Calu3 (cell line): ENCODE data around the gene MOB3C. TPM values are rescaled to one million over a fixed set of nuclear protein-coding genes. Genes with fewer than 3 reads are reported as not detected.
A peak's percentile ranks its signal among the peaks of the same experiment; 100 is the strongest.

Experiments used
- BruUV-seq: library from RNA; stranded (reverse); fragments of 400-500 nt; replicated peaks from 2 replicates; lab custom pipeline; 2021; lab: Mats Ljungman, UMichigan
- CTCF ChIA-PET: fragments of 300-600 bp; sonication (Branson Sonifier 250); formaldehyde crosslinking; loops from one replicate; lab custom pipeline; 2022; ENCODE audit warnings: antibody characterized with exemption; lab: Charles Lee
- DNase-seq: peaks from one replicate; pipeline ENCODE4 v3.0.0; 2022
- H3K27ac Mint-ChIP-seq: one replicate; pipeline ENCODE4 v1.8.0; 2022; ENCODE audit warnings: mixed read lengths; ENCODE audit not compliant: unreplicated experiment
- H3K27me3 Mint-ChIP-seq: one replicate; pipeline ENCODE4 v1.8.0; 2022; ENCODE audit warnings: mixed read lengths; ENCODE audit not compliant: unreplicated experiment
- H3K36me3 Mint-ChIP-seq: one replicate; pipeline ENCODE4 v1.8.0; 2022; ENCODE audit warnings: mild to moderate bottlenecking, moderate library complexity, mixed read lengths; ENCODE audit not compliant: insufficient read depth, unreplicated experiment
- H3K4me1 Mint-ChIP-seq: one replicate; pipeline ENCODE4 v1.8.0; 2022; ENCODE audit warnings: mild to moderate bottlenecking, low read depth, mixed read lengths; ENCODE audit not compliant: unreplicated experiment
- H3K4me3 Mint-ChIP-seq: one replicate; pipeline ENCODE4 v1.8.0; 2022; ENCODE audit warnings: mild to moderate bottlenecking, low read depth, moderate library complexity, mixed read lengths; ENCODE audit not compliant: unreplicated experiment
- H3K9me3 Mint-ChIP-seq: one replicate; pipeline ENCODE4 v1.8.0; 2022; ENCODE audit warnings: low read depth, mixed read lengths; ENCODE audit not compliant: unreplicated experiment
- intact Hi-C: fragments of 100-400 bp; cut with micrococcal nuclease; formaldehyde crosslinking; loops from one replicate; pipeline ENCODE4 v1.10.0; 2022; ENCODE audit not compliant: unreplicated experiment
- total RNA-seq: library from RNA; stranded (reverse); gene quantifications from 2 replicates; pipeline ENCODE4 v1.2.3, GENCODE V29; 2022
- TF ChIP-seq, protein P1 (sequence below): fragments of 200-600 bp; IDR thresholded peaks from one replicate; pipeline ENCODE4 v1.8.0; 2022; ENCODE audit warnings: antibody characterized with exemption; ENCODE audit not compliant: unreplicated experiment

MOB3C gene
- total RNA-seq, 1 experiment from 2014 or later = 8.3 TPM

DNA sequence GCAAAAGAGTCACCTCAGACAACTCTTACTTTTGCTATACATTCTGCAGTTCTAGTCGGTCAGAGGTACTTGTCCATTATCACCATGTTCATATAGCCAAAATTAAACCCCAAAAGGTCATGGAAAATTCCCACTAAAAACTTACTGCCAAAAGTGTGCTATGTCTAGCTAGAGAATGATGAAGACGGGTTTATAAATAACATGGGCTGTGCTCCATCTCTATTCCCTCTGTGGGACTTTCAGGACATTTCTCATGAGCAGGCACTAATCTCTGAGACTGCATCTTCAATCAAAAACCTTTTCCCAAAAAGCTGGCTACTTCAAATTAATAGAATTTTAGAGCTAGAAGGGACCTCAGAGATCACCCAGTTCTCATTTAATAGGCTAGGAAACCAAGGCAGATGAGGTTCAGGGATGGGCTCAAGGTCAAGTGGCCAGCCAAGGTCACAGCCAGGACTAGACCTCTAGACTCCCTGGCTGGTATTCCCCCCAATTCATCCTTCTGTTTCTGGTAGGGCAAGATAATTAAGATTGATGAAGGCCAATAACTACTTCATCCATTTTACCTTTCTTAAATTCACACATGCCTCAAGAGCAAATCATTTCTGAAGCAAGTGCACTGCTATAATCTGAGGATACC, 21.0 kb upstream of the MOB3C start:
- no peak for DNase-seq
- H3K27me3 Mint-ChIP-seq = no peaks in the 10 kb centered on the region
- peaks cover 4% of the 10 kb centered on the region for H3K36me3 Mint-ChIP-seq
- no peak overlapping the region for H3K4me3 Mint-ChIP-seq
- peaks cover 13% of the 10 kb centered on the region for H3K4me1 Mint-ChIP-seq
- no peak overlapping the region for H3K27ac Mint-ChIP-seq
- H3K9me3 Mint-ChIP-seq = no peaks in the 10 kb centered on the region
- BruUV-seq = no TSS peak
- intact Hi-C loops = no loop called here
- CTCF ChIA-PET = no interaction called here
- TF ChIP-seq, protein P1, sequence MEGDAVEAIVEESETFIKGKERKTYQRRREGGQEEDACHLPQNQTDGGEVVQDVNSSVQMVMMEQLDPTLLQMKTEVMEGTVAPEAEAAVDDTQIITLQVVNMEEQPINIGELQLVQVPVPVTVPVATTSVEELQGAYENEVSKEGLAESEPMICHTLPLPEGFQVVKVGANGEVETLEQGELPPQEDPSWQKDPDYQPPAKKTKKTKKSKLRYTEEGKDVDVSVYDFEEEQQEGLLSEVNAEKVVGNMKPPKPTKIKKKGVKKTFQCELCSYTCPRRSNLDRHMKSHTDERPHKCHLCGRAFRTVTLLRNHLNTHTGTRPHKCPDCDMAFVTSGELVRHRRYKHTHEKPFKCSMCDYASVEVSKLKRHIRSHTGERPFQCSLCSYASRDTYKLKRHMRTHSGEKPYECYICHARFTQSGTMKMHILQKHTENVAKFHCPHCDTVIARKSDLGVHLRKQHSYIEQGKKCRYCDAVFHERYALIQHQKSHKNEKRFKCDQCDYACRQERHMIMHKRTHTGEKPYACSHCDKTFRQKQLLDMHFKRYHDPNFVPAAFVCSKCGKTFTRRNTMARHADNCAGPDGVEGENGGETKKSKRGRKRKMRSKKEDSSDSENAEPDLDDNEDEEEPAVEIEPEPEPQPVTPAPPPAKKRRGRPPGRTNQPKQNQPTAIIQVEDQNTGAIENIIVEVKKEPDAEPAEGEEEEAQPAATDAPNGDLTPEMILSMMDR = no peak

DNA sequence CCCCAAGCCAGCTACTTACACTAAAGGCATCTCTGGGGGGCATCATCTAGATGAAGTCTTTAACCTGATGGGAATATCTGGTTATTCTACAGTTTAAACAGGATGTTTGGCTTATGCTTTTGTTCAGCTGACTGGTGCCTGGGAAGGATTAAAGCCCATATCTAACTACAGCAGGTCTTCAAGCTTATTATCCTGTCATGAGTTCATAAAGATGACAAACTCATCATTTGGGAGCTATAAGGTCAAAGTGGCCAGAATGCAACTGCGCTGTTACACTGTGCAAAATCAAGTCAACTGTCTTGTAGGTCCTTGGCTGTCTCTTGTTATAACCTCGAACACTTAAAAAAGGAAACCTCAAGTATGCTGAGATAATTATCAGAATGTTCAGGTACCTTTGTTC, 18.6 kb upstream of the MOB3C start:
- no peaks in the 10 kb centered on the region for H3K27me3 Mint-ChIP-seq
- peaks cover 13% of the 10 kb centered on the region for H3K4me1 Mint-ChIP-seq
- no peaks in the 10 kb centered on the region for H3K9me3 Mint-ChIP-seq
- CTCF ChIA-PET = interaction anchor here (0.6 to 1.6 kb wide), 2 partner anchors 19 to 69 kb away, joined by 3 to 5 read pairs; no protein-coding TSS in a partner anchor
- H3K36me3 Mint-ChIP-seq = peaks cover 4% of the 10 kb centered on the region
- TSS peak; percentile 64 for BruUV-seq
- no peak overlapping the region for H3K27ac Mint-ChIP-seq
- intact Hi-C loops = no loop called here
- no peak overlapping the region for H3K4me3 Mint-ChIP-seq
- DNase-seq = no peak
- TF ChIP-seq, protein P1 = no peak

- CTCF ChIA-PET = no interaction called here
- DNase-seq = no peak
- Mint-ChIP-seq H3K27ac (no peak overlapping the region), H3K9me3 (no peaks in the 10 kb centered on the region), H3K4me1 (no peaks in the 10 kb centered on the region), H3K4me3 (no peak overlapping the region), H3K27me3 (no peaks in the 10 kb centered on the region), H3K36me3 (peaks cover 4% of the 10 kb centered on the region)
- TF ChIP-seq, protein P1 = no peak
- BruUV-seq = no TSS peak
- intact Hi-C loops = no loop called here
Measured at GRCh38 chr1:46630719-46631118, 14.1 kb upstream of the MOB3C start.

DNA sequence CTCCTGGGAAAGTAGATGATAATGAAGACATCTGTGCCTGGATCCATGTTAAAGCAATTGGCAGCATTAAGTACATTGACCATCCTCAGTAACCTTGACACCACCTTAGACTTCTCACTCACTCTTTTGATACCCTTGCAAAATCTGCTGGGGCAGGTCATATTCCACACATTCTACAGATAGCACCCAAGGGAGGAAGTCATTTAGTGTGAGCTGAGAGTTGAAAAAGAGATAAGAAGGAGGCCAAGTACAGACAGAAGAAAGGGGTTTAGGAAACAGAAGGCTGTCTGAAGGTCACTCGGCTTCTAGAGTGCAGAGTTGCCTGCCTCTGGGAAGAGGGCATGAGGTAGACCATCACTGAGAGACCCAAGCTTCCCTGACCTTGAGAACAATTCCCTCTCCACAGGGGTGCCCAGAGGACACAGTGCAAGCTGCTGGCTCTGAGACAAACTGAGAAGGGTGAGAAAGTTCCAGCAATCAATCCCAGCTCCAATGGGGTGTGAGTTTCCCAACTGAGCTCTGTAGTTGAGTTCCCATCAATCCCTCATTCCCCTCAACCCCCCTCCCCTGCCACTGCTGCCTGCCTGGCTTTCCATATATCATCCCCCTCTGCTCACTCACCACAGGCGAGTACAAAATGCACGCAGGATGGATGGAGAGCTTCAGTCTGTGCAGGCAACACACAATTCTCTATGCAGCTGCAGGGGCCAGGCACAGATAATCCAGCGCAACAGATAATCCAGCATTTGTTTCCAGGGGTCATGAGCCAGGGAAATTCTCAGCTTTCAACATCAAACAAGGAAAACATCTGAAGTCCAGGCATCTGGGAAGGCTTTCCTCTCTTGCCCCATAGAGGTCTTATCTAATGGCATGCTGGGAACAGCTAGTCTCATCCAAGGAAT, 7.4 kb upstream of the MOB3C start:
- BruUV-seq = no TSS peak
- CTCF ChIA-PET = no interaction called here
- Mint-ChIP-seq H3K4me3 (no peak overlapping the region), H3K9me3 (no peaks in the 10 kb centered on the region), H3K27me3 (peaks cover under 1% of the 10 kb centered on the region), H3K36me3 (no peaks in the 10 kb centered on the region), H3K27ac (no peak overlapping the region), H3K4me1 (no peaks in the 10 kb centered on the region)
- TF ChIP-seq, protein P1 = no peak
- DNase-seq = no peak
- intact Hi-C loops = loop anchor here (2.0 kb wide), 1 partner anchor 101 kb away; no protein-coding TSS in a partner anchor
